ENCODE data around the gene UCN3. TPM values are rescaled to one million over a fixed set of nuclear protein-coding genes. Genes with fewer than 3 reads are reported as not detected.
A peak's percentile ranks its signal among the peaks of the same experiment; 100 is the strongest.

Gene UCN3
- total RNA-seq, 4 donors from 2014 or later = not detected

GRCh38 chr10:5413012-5413938, 48.5 kb downstream of the UCN3 start:
- WGBS, 2 donors = 18 to 20% methylated on average over 18 to 20 of the region's 20 CpGs
- intact Hi-C loops (cut with DNase I; ENCODE audit: low total_unique reads) = no loop called here
- peak overlapping the region; percentile 12 for H3K4me3 ChIP-seq (ENCODE audit: low read depth, poor library complexity, severe bottlenecking)
- TF ChIP-seq POLR2A (IDR thresholded peaks at IDR 0.05) (no peak), CTCF (IDR thresholded peaks at IDR 0.05) (no peak)
- DNase-seq (ENCODE audit: low spot score in 2 of 2) = no peak

- 92 to 93% methylated on average over 11 of the region's 11 CpGs for WGBS, 2 donors
- TF ChIP-seq CTCF (IDR thresholded peaks at IDR 0.05) (no peak), POLR2A (IDR thresholded peaks at IDR 0.05) (no peak)
- DNase-seq (ENCODE audit: low spot score in 2 of 2) = no peak
- no peak overlapping the region for H3K4me3 ChIP-seq (ENCODE audit: low read depth, poor library complexity, severe bottlenecking)
- intact Hi-C loops (cut with DNase I; ENCODE audit: low total_unique reads) = no loop called here
These were observed 52.2 kb downstream of the UCN3 start for GRCh38 chr10:5416981-5417380.

GRCh38 chr10:5418584-5418983, 53.8 kb downstream of the UCN3 start:
- intact Hi-C loops (cut with DNase I; ENCODE audit: low total_unique reads) = no loop called here
- TF ChIP-seq POLR2A (IDR thresholded peaks at IDR 0.05) (no peak), CTCF (IDR thresholded peaks at IDR 0.05) (no peak)
- H3K4me3 ChIP-seq (ENCODE audit: low read depth, poor library complexity, severe bottlenecking) = no peak overlapping the region
- DNase-seq (ENCODE audit: low spot score in 2 of 2) = no peak

GRCh38 chr10:5419466-5420094, 54.8 kb downstream of the UCN3 start:
- 85 to 88% methylated on average over 3 of the region's 3 CpGs for WGBS, 2 donors
- no peak for DNase-seq (ENCODE audit: low spot score in 2 of 2)
- intact Hi-C loops (cut with DNase I; ENCODE audit: low total_unique reads) = no loop called here
- TF ChIP-seq CTCF (IDR thresholded peaks at IDR 0.05) = no peak
- no peak for TF ChIP-seq POLR2A (IDR thresholded peaks at IDR 0.05)
- H3K4me3 ChIP-seq (ENCODE audit: low read depth, poor library complexity, severe bottlenecking) = no peak overlapping the region

GRCh38 chr10:5423771-5424170, 59.0 kb downstream of the UCN3 start:
- intact Hi-C loops (cut with DNase I; ENCODE audit: low total_unique reads) = no loop called here
- no peak for DNase-seq (ENCODE audit: low spot score in 2 of 2)
- no peak overlapping the region for H3K4me3 ChIP-seq (ENCODE audit: low read depth, poor library complexity, severe bottlenecking)
- TF ChIP-seq CTCF (IDR thresholded peaks at IDR 0.05) (no peak), POLR2A (IDR thresholded peaks at IDR 0.05) (no peak)
- WGBS, 2 donors = 26 to 32% methylated on average over 2 of the region's 2 CpGs

Other genes starting within 250 kb of the UCN3 start
- not detected for gene AKR1C8, start 179.8 kb upstream of the UCN3 start, total RNA-seq
- not detected for gene AKR1C4, start 168.1 kb upstream of the UCN3 start, total RNA-seq
- gene TUBAL3, start 39.9 kb downstream of the UCN3 start, total RNA-seq = 1 to 10 TPM in 1 of 4 donors, under 1 TPM in 1, not detected in 2; 0.93 to 1.0 TPM
- gene NET1, start 47.6 kb downstream of the UCN3 start, total RNA-seq = 100 to 1,000 TPM in 1 of 4 donors, 10 to 100 TPM in 3; 64.3 to 124 (median 77.2) TPM
- 1,000 to 10,000 TPM; 5,202 to 6,742 (median 5,683) TPM for gene CALML5, start 134.6 kb downstream of the UCN3 start, total RNA-seq
- gene CALML3, start 160.0 kb downstream of the UCN3 start, total RNA-seq = 100 to 1,000 TPM in 2 of 4 donors, 10 to 100 TPM in 2; 43.4 to 181 (median 90.7) TPM

Measured in lower leg skin (tissue), 4 donors.